HEK293 (cell line): ENCODE measurements around the gene COL24A1.

ENCODE experiments used
- CTCF ChIA-PET: fragments of 350-600 bp; formaldehyde crosslinking; extraction: SDS; loops from one replicate; lab custom pipeline; 2021; ENCODE audit warnings: antibody characterized with exemption; lab: Yijun Ruan, JAX
- POLR2A ChIA-PET: fragments of 300-600 bp; formaldehyde crosslinking; extraction: SDS; loops from one replicate; lab custom pipeline; 2020; ENCODE audit warnings: antibody characterized with exemption, inconsistent platforms; lab: Yijun Ruan, JAX
- H3K27ac ChIP-seq: fragments of 200-500 bp; sonication (Bioruptor generic); 2 replicates; pipeline ENCODE4 v1.5.1; 2014; ENCODE audit warnings: low read depth, low read length, control low read depth, inconsistent platforms; ENCODE audit errors: extremely low read depth
- H3K36me3 ChIP-seq, 2 experiments: fragments of 200-500 bp in 1 of 2; sonication (Bioruptor generic) in 1 of 2; 1 replicate in 1 of 2; 2 replicates in 1 of 2; pipeline ENCODE4 v1.5.1; 2014 to 2017; ENCODE audit warnings: inconsistent platforms in 2 of 2, low read length in 2 of 2; ENCODE audit not compliant: control insufficient read depth in 2 of 2, insufficient read depth in 1 of 2
- H3K4me1 ChIP-seq: fragments of 200-500 bp; sonication (Bioruptor generic); 2 replicates; pipeline ENCODE4 v1.5.1; 2014; ENCODE audit warnings: mild to moderate bottlenecking, low read length, inconsistent platforms; ENCODE audit not compliant: control insufficient read depth, insufficient read depth
- H3K4me3 ChIP-seq: 2 replicates; pipeline ENCODE4 v1.5.1; 2011; ENCODE audit warnings: low read depth, mild to moderate bottlenecking, control low read depth, low read length, moderate library complexity
- H3K9me3 ChIP-seq: fragments of 200-500 bp; sonication (Bioruptor generic); 2 replicates; pipeline ENCODE4 v1.5.1; 2014; ENCODE audit warnings: low read depth, low read length, inconsistent platforms; ENCODE audit not compliant: control insufficient read depth, insufficient read depth
- BCL11A ChIP-seq: fragments of 450-650 bp; formaldehyde crosslinking; IDR thresholded peaks from 2 replicates; pipeline ENCODE4 v1.5.1; 2016; ENCODE audit warnings: low read depth, missing biosample characterization, missing genetic modification characterization
- KLF10 ChIP-seq: fragments of 450-650 bp; IDR thresholded peaks from 2 replicates; pipeline ENCODE4 v1.5.1; 2018; ENCODE audit warnings: missing biosample characterization, mild to moderate bottlenecking, missing genetic modification characterization
- KLF16 ChIP-seq: fragments of 450-650 bp; formaldehyde crosslinking; IDR thresholded peaks from 2 replicates; pipeline ENCODE4 v1.5.1; 2017; ENCODE audit warnings: missing biosample characterization, missing genetic modification characterization
- KLF7 ChIP-seq: fragments of 450-650 bp; formaldehyde crosslinking; IDR thresholded peaks from 2 replicates; pipeline ENCODE4 v1.5.1; 2016; ENCODE audit warnings: missing biosample characterization, missing genetic modification characterization, borderline replicate concordance
- KLF8 ChIP-seq: fragments of 450-650 bp; formaldehyde crosslinking; IDR thresholded peaks from 2 replicates; pipeline ENCODE4 v1.5.1; 2016; ENCODE audit warnings: missing biosample characterization, missing genetic modification characterization
- MZF1 ChIP-seq: fragments of 450-650 bp; formaldehyde crosslinking; IDR thresholded peaks from 2 replicates; pipeline ENCODE4 v1.5.1; 2017; ENCODE audit warnings: missing biosample characterization, missing genetic modification characterization, borderline replicate concordance
- ZBTB17 ChIP-seq: fragments of 450-650 bp; formaldehyde crosslinking; IDR thresholded peaks from 2 replicates; pipeline ENCODE4 v1.5.1; 2016; ENCODE audit warnings: missing biosample characterization, missing genetic modification characterization
- ZNF292 ChIP-seq: fragments of 450-650 bp; formaldehyde crosslinking; IDR thresholded peaks from 2 replicates; pipeline ENCODE4 v1.5.1; 2016; ENCODE audit warnings: low read depth, missing biosample characterization, missing genetic modification characterization, borderline replicate concordance
- ZNF335 ChIP-seq: fragments of 450-650 bp; formaldehyde crosslinking; conservative IDR thresholded peaks from 2 replicates; pipeline ENCODE4 v1.5.1; 2016; ENCODE audit warnings: missing biosample characterization, missing genetic modification characterization
- ZNF341 ChIP-seq: fragments of 450-650 bp; formaldehyde crosslinking; IDR thresholded peaks from 2 replicates; pipeline ENCODE4; 2016; ENCODE audit warnings: low read depth, missing biosample characterization, missing genetic modification characterization
- ZNF391 ChIP-seq: fragments of 450-650 bp; formaldehyde crosslinking; IDR thresholded peaks from 2 replicates; pipeline ENCODE4 v1.5.1; 2016; ENCODE audit warnings: low read depth, missing biosample characterization, missing genetic modification characterization, borderline replicate concordance
- ZNF394 ChIP-seq: fragments of 450-650 bp; formaldehyde crosslinking; IDR thresholded peaks from 2 replicates; pipeline ENCODE4 v1.5.1; 2016; ENCODE audit warnings: missing biosample characterization, missing genetic modification characterization, mild to moderate bottlenecking, moderate library complexity, borderline replicate concordance
- ZNF473 ChIP-seq: fragments of 450-650 bp; formaldehyde crosslinking; IDR thresholded peaks from 2 replicates; pipeline ENCODE4 v1.5.1; 2017; ENCODE audit warnings: missing biosample characterization, missing genetic modification characterization
- ZNF501 ChIP-seq: fragments of 450-650 bp; formaldehyde crosslinking; IDR thresholded peaks from 2 replicates; pipeline ENCODE4 v1.5.1; 2016; ENCODE audit warnings: missing biosample characterization, missing genetic modification characterization
- ZNF544 ChIP-seq: fragments of 450-650 bp; formaldehyde crosslinking; IDR thresholded peaks from 2 replicates; pipeline ENCODE4 v1.5.0; 2017; ENCODE audit warnings: missing biosample characterization, missing genetic modification characterization
- ZNF658 ChIP-seq: fragments of 450-650 bp; formaldehyde crosslinking; IDR thresholded peaks from 2 replicates; pipeline ENCODE4; 2016; ENCODE audit warnings: missing biosample characterization, missing genetic modification characterization
- ZNF670 ChIP-seq: fragments of 450-650 bp; formaldehyde crosslinking; IDR thresholded peaks from 2 replicates; pipeline ENCODE4 v1.5.1; 2016; ENCODE audit warnings: missing biosample characterization, missing genetic modification characterization, low read depth
- ZNF785 ChIP-seq: fragments of 450-650 bp; formaldehyde crosslinking; IDR thresholded peaks from 2 replicates; pipeline ENCODE4 v1.5.1; 2016; ENCODE audit warnings: missing biosample characterization, missing genetic modification characterization
- ZNF792 ChIP-seq: fragments of 450-650 bp; formaldehyde crosslinking; IDR thresholded peaks from 2 replicates; pipeline ENCODE4 v1.5.1; 2016; ENCODE audit warnings: missing biosample characterization, missing genetic modification characterization
- ZNF830 ChIP-seq: fragments of 450-650 bp; IDR thresholded peaks from 2 replicates; pipeline ENCODE4 v1.5.0; 2018; ENCODE audit warnings: missing biosample characterization, missing genetic modification characterization, low read depth, mild to moderate bottlenecking, moderate library complexity
- TF ChIP-seq, protein P1 (sequence below): fragments of 450-650 bp; formaldehyde crosslinking; IDR thresholded peaks from 2 replicates; pipeline ENCODE4 v1.5.0; 2017; ENCODE audit warnings: missing biosample characterization, missing genetic modification characterization, borderline replicate concordance
- TF ChIP-seq, protein P2 (sequence below): fragments of 450-650 bp; formaldehyde crosslinking; IDR thresholded peaks from 2 replicates; pipeline ENCODE4 v1.5.1; 2016; ENCODE audit warnings: missing biosample characterization, missing genetic modification characterization
- TF ChIP-seq, protein P3 (sequence below): fragments of 450-650 bp; formaldehyde crosslinking; IDR thresholded peaks from 2 replicates; pipeline ENCODE4 v1.5.1; 2016; ENCODE audit warnings: missing biosample characterization, missing genetic modification characterization
- TF ChIP-seq, protein P4 (sequence below): fragments of 450-650 bp; formaldehyde crosslinking; IDR thresholded peaks from 2 replicates; pipeline ENCODE4 v1.5.1; 2016; ENCODE audit warnings: missing biosample characterization, missing genetic modification characterization, low read depth

The COL24A1 gene

DNA sequence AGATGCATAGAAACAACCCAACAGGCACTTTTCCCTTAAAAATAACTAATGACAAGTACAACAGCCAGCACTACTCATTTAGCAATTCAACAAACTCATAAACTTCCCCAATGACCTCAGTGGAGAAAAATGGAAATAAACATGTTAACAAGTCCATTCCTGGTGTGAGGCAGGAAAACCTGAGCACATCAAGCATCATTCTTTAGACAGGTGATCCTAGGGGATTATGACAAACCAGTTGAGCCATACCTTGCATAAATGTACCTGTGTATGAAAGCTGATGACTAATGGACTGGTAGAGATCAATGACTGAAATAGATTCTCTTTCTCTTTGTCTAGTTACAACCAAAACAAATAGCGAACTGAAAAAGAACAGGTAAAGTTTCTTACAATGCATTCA, 7.0 kb downstream of the COL24A1 start:
- no peaks in the 10 kb centered on the region for H3K4me1 ChIP-seq
- H3K4me3 ChIP-seq: no peak overlapping the region
- no peaks in the 10 kb centered on the region for H3K9me3 ChIP-seq
- ChIA-PET POLR2A (no interaction called here), CTCF (no interaction called here)
- no peaks in the 10 kb centered on the region for H3K36me3 ChIP-seq
- no peak for TF ChIP-seq KLF7 (tag by site-specific recombination)
- no peak for TF ChIP-seq ZNF501 (tag by site-specific recombination)
- TF ChIP-seq ZNF658 (tag by site-specific recombination): no peak
- no peak for TF ChIP-seq KLF16 (tag by site-specific recombination)
- no peak for TF ChIP-seq ZNF830 (tag by site-specific recombination)
- TF ChIP-seq, protein P1, sequence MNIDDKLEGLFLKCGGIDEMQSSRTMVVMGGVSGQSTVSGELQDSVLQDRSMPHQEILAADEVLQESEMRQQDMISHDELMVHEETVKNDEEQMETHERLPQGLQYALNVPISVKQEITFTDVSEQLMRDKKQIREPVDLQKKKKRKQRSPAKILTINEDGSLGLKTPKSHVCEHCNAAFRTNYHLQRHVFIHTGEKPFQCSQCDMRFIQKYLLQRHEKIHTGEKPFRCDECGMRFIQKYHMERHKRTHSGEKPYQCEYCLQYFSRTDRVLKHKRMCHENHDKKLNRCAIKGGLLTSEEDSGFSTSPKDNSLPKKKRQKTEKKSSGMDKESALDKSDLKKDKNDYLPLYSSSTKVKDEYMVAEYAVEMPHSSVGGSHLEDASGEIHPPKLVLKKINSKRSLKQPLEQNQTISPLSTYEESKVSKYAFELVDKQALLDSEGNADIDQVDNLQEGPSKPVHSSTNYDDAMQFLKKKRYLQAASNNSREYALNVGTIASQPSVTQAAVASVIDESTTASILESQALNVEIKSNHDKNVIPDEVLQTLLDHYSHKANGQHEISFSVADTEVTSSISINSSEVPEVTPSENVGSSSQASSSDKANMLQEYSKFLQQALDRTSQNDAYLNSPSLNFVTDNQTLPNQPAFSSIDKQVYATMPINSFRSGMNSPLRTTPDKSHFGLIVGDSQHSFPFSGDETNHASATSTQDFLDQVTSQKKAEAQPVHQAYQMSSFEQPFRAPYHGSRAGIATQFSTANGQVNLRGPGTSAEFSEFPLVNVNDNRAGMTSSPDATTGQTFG (tag by site-specific recombination): no peak
- no peak for TF ChIP-seq ZNF785
- TF ChIP-seq, protein P2, sequence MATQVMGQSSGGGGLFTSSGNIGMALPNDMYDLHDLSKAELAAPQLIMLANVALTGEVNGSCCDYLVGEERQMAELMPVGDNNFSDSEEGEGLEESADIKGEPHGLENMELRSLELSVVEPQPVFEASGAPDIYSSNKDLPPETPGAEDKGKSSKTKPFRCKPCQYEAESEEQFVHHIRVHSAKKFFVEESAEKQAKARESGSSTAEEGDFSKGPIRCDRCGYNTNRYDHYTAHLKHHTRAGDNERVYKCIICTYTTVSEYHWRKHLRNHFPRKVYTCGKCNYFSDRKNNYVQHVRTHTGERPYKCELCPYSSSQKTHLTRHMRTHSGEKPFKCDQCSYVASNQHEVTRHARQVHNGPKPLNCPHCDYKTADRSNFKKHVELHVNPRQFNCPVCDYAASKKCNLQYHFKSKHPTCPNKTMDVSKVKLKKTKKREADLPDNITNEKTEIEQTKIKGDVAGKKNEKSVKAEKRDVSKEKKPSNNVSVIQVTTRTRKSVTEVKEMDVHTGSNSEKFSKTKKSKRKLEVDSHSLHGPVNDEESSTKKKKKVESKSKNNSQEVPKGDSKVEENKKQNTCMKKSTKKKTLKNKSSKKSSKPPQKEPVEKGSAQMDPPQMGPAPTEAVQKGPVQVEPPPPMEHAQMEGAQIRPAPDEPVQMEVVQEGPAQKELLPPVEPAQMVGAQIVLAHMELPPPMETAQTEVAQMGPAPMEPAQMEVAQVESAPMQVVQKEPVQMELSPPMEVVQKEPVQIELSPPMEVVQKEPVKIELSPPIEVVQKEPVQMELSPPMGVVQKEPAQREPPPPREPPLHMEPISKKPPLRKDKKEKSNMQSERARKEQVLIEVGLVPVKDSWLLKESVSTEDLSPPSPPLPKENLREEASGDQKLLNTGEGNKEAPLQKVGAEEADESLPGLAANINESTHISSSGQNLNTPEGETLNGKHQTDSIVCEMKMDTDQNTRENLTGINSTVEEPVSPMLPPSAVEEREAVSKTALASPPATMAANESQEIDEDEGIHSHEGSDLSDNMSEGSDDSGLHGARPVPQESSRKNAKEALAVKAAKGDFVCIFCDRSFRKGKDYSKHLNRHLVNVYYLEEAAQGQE: no peak
- TF ChIP-seq, protein P3, sequence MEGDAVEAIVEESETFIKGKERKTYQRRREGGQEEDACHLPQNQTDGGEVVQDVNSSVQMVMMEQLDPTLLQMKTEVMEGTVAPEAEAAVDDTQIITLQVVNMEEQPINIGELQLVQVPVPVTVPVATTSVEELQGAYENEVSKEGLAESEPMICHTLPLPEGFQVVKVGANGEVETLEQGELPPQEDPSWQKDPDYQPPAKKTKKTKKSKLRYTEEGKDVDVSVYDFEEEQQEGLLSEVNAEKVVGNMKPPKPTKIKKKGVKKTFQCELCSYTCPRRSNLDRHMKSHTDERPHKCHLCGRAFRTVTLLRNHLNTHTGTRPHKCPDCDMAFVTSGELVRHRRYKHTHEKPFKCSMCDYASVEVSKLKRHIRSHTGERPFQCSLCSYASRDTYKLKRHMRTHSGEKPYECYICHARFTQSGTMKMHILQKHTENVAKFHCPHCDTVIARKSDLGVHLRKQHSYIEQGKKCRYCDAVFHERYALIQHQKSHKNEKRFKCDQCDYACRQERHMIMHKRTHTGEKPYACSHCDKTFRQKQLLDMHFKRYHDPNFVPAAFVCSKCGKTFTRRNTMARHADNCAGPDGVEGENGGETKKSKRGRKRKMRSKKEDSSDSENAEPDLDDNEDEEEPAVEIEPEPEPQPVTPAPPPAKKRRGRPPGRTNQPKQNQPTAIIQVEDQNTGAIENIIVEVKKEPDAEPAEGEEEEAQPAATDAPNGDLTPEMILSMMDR: no peak
- no peak for TF ChIP-seq ZNF670 (tag by site-specific recombination)
- no peak overlapping the region for H3K27ac ChIP-seq

DNA sequence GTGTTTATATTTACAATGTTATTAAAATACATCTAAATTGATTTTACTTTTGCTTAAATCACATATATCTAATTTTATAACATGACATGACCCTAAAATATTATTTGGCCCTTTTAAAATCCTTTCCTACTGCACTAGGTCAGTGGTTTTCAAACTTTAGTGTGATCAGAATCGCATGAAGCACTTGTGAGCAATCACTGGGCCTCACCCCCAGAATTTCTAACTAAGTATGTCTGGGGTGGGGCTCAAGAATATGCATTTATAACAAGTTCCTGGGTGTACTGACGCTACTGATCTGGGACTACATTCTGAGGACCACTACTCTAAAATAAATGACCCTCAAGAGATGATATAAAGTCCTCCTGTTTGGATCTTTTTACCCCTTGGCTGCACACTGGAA, 8.8 kb downstream of the COL24A1 start:
- POLR2A ChIA-PET: no interaction called here

More for the DNA sequence above, 8.8 kb downstream of the COL24A1 start:
- H3K4me1 ChIP-seq: no peaks in the 10 kb centered on the region
- TF ChIP-seq ZNF473 (tag by site-specific recombination) (no peak), KLF8 (no peak), KLF10 (no peak), ZNF292 (tag by site-specific recombination) (no peak), ZNF335 (tag by site-specific recombination) (no peak), ZNF394 (tag by site-specific recombination) (no peak), ZNF341 (tag by site-specific recombination) (no peak), ZBTB17 (tag by site-specific recombination) (no peak), ZNF544 (tag by site-specific recombination) (no peak), MZF1 (tag by site-specific recombination) (no peak), ZNF391 (tag by site-specific recombination) (no peak), BCL11A (tag by site-specific recombination) (no peak), ZNF792 (no peak)
- TF ChIP-seq, protein P4, sequence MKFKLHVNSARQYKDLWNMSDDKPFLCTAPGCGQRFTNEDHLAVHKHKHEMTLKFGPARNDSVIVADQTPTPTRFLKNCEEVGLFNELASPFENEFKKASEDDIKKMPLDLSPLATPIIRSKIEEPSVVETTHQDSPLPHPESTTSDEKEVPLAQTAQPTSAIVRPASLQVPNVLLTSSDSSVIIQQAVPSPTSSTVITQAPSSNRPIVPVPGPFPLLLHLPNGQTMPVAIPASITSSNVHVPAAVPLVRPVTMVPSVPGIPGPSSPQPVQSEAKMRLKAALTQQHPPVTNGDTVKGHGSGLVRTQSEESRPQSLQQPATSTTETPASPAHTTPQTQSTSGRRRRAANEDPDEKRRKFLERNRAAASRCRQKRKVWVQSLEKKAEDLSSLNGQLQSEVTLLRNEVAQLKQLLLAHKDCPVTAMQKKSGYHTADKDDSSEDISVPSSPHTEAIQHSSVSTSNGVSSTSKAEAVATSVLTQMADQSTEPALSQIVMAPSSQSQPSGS: no peak
- TF ChIP-seq, all 188 proteins: peak for 0
- no peak overlapping the region for H3K4me3 ChIP-seq
- no peaks in the 10 kb centered on the region for H3K36me3 ChIP-seq
- CTCF ChIA-PET: interaction anchor here (0.5 kb wide), 1 partner anchor 809 kb away, joined by 3 read pairs; no protein-coding TSS in a partner anchor
- no peaks in the 10 kb centered on the region for H3K9me3 ChIP-seq
- no peak overlapping the region for H3K27ac ChIP-seq
